WTC11 (cell line): ENCODE data around the gene THSD7B. TPM values are rescaled to one million over a fixed set of nuclear protein-coding genes. Genes with fewer than 3 reads are reported as not detected.

Source experiments
- ATAC-seq: fragments of 200-7000 bp; cut with Tn5 transposase; 2 replicates; pipeline ENCODE4 v1.10.0; 2021; ENCODE audit warnings: mild to moderate bottlenecking, moderate library complexity
- CTCF ChIA-PET: fragments of 300-600 bp; sonication (Branson Sonifier 250); formaldehyde crosslinking; loops from one replicate; lab custom pipeline; 2021; ENCODE audit warnings: antibody characterized with exemption; lab: Charles Lee
- POLR2A ChIA-PET: fragments of 350-600 bp; sonication (Branson Sonifier 250); formaldehyde crosslinking; loops from one replicate; lab custom pipeline; 2021; ENCODE audit warnings: antibody characterized with exemption; lab: Charles Lee
- DNase-seq: peaks from one replicate; pipeline ENCODE4 v3.0.0; 2021; ENCODE audit warnings: low spot score
- H3K27ac Mint-ChIP-seq: 2 replicates; pipeline ENCODE4 v1.8.0; 2021; ENCODE audit warnings: mixed read lengths
- H3K27me3 Mint-ChIP-seq: 2 replicates; pipeline ENCODE4 v1.8.0; 2021; ENCODE audit warnings: low read depth, mild to moderate bottlenecking, moderate library complexity, mixed read lengths
- H3K36me3 Mint-ChIP-seq: 2 replicates; pipeline ENCODE4 v1.8.0; 2021; ENCODE audit warnings: mixed read lengths
- H3K4me1 Mint-ChIP-seq: 2 replicates; pipeline ENCODE4 v1.8.0; 2022; ENCODE audit warnings: mixed read lengths
- H3K4me3 Mint-ChIP-seq: 2 replicates; pipeline ENCODE4 v1.8.0; 2021; ENCODE audit warnings: mild to moderate bottlenecking, moderate library complexity, mixed read lengths
- H3K9me3 Mint-ChIP-seq: 2 replicates; pipeline ENCODE4 v1.8.0; 2021; ENCODE audit warnings: mixed read lengths
- CBFB ChIP-seq: sonication (generic); formaldehyde crosslinking; IDR thresholded peaks from 2 replicates; pipeline ENCODE4 v1.8.1; 2022; ENCODE audit warnings: mild to moderate bottlenecking, low read depth, missing genetic modification reagents
- CREB1 ChIP-seq: sonication (generic); formaldehyde crosslinking; IDR thresholded peaks from 2 replicates; pipeline ENCODE4 v1.8.0; 2023; ENCODE audit warnings: mild to moderate bottlenecking, missing genetic modification reagents
- ESRRA ChIP-seq: sonication (generic); formaldehyde crosslinking; IDR thresholded peaks from 2 replicates; pipeline ENCODE4 v1.8.1; 2022; ENCODE audit warnings: mild to moderate bottlenecking, missing genetic modification reagents, borderline replicate concordance
- ETV6 ChIP-seq: sonication (generic); formaldehyde crosslinking; IDR thresholded peaks from 2 replicates; pipeline ENCODE4 v1.8.1; 2022; ENCODE audit warnings: mild to moderate bottlenecking, missing genetic modification reagents
- GABPB1 ChIP-seq: sonication (generic); formaldehyde crosslinking; IDR thresholded peaks from 2 replicates; pipeline ENCODE4 v1.8.1; 2023; ENCODE audit warnings: mild to moderate bottlenecking, missing genetic modification reagents
- JAZF1 ChIP-seq: fragments of 250-450 bp; sonication (Bioruptor Pico); IDR thresholded peaks from 2 replicates; pipeline ENCODE4 v1.9.0; 2021; ENCODE audit warnings: moderate library complexity, mild to moderate bottlenecking, inconsistent platforms
- JUN ChIP-seq: sonication (generic); formaldehyde crosslinking; IDR thresholded peaks from 2 replicates; pipeline ENCODE4 v1.8.0; 2023; ENCODE audit warnings: mild to moderate bottlenecking, missing genetic modification reagents
- MYBL2 ChIP-seq: sonication (generic); formaldehyde crosslinking; IDR thresholded peaks from 2 replicates; pipeline ENCODE4 v1.8.1; 2023; ENCODE audit warnings: mild to moderate bottlenecking, moderate library complexity, missing genetic modification reagents
- NFATC4 ChIP-seq: fragments of 250-450 bp; sonication (Bioruptor Pico); IDR thresholded peaks from 2 replicates; pipeline ENCODE4 v1.9.0; 2021; ENCODE audit warnings: mild to moderate bottlenecking
- NFE2L1 ChIP-seq: sonication (generic); formaldehyde crosslinking; IDR thresholded peaks from 2 replicates; pipeline ENCODE4 v1.8.1; 2023; ENCODE audit warnings: missing genetic modification reagents
- NFYB ChIP-seq: sonication (generic); formaldehyde crosslinking; conservative IDR thresholded peaks from 2 replicates; pipeline ENCODE4 v1.8.0; 2022; ENCODE audit warnings: low read depth, missing genetic modification reagents
- TEAD4 ChIP-seq: sonication (generic); formaldehyde crosslinking; IDR thresholded peaks from 2 replicates; pipeline ENCODE4 v1.8.0; 2022; ENCODE audit warnings: mild to moderate bottlenecking, missing genetic modification reagents
- ZNF219 ChIP-seq: sonication (generic); formaldehyde crosslinking; IDR thresholded peaks from 2 replicates; pipeline ENCODE4 v1.8.0; 2023; ENCODE audit warnings: missing genetic modification reagents, mild to moderate bottlenecking, borderline replicate concordance
- ZNF263 ChIP-seq: sonication (generic); formaldehyde crosslinking; IDR thresholded peaks from 2 replicates; pipeline ENCODE4 v1.8.1; 2022; ENCODE audit warnings: low read depth, mild to moderate bottlenecking, moderate library complexity, missing genetic modification reagents
- ZNF317 ChIP-seq: sonication (generic); formaldehyde crosslinking; IDR thresholded peaks from 2 replicates; pipeline ENCODE4 v1.8.1; 2023; ENCODE audit warnings: low read depth, mild to moderate bottlenecking, moderate library complexity, missing genetic modification reagents, borderline replicate concordance
- ZNF416 ChIP-seq: fragments of 250-450 bp; sonication (Bioruptor Pico); IDR thresholded peaks from 2 replicates; pipeline ENCODE4 v1.9.0; 2021; ENCODE audit warnings: mild to moderate bottlenecking, inconsistent platforms
- ZNF423 ChIP-seq: fragments of 250-450 bp; sonication (Bioruptor Pico); IDR thresholded peaks from 2 replicates; pipeline ENCODE4 v2.1.2; 2022; ENCODE audit warnings: mild to moderate bottlenecking, moderate library complexity
- total RNA-seq: library from RNA; stranded (reverse); gene quantifications from 3 replicates; pipeline ENCODE4 v1.2.3, GENCODE V29; 2021
- TF ChIP-seq, protein P1 (sequence below): sonication (generic); formaldehyde crosslinking; IDR thresholded peaks from 2 replicates; pipeline ENCODE4 v1.8.0; 2022; ENCODE audit warnings: mild to moderate bottlenecking, missing genetic modification reagents
- TF ChIP-seq, protein P2 (sequence below): sonication (generic); formaldehyde crosslinking; IDR thresholded peaks from 2 replicates; pipeline ENCODE4 v1.8.0; 2022; ENCODE audit warnings: mild to moderate bottlenecking, missing genetic modification reagents
- TF ChIP-seq, protein P3 (sequence below): fragments of 250-450 bp; sonication (Bioruptor Pico); IDR thresholded peaks from 2 replicates; pipeline ENCODE4 v2.1.2; 2022; ENCODE audit warnings: mild to moderate bottlenecking, moderate library complexity
- TF ChIP-seq, protein P4 (sequence below): sonication (generic); formaldehyde crosslinking; IDR thresholded peaks from 2 replicates; pipeline ENCODE4 v1.8.1; 2022; ENCODE audit warnings: mild to moderate bottlenecking, moderate library complexity, missing genetic modification reagents
- TF ChIP-seq, protein P5 (sequence below): fragments of 250-450 bp; sonication (Bioruptor Pico); conservative IDR thresholded peaks from 2 replicates; pipeline ENCODE4 v1.9.0; 2021; ENCODE audit warnings: mild to moderate bottlenecking
- TF ChIP-seq, protein P6 (sequence below): fragments of 200-600 bp; IDR thresholded peaks from 2 replicates; pipeline ENCODE4 v1.8.0; 2022; ENCODE audit warnings: antibody characterized with exemption

Gene THSD7B
- total RNA-seq, 1 experiment from 2014 or later = 2.9 TPM

DNA sequence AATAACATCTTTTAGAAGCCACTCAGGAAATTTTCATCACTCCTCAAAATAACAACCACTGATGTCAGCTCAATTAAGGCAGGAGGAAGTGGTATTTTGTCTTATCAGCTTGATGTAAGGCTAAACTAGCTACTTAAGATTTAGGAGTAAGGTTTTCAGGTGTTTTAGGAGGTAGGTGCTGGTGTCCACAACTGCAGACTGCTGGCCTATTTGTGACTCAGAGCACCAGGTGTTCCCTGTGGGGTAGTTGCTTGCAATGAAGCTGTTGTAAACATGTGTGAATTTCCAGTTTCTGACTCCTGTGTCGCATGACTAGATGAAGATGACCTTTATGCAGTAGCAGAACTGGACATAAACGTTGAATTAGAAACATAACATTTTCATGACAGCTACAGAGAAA, 164.2 kb downstream of the THSD7B start:
- Mint-ChIP-seq H3K4me3 (no peak overlapping the region), H3K9me3 (peaks cover 16% of the 10 kb centered on the region), H3K36me3 (peaks cover 11% of the 10 kb centered on the region), H3K27ac (no peak overlapping the region), H3K27me3 (no peaks in the 10 kb centered on the region), H3K4me1 (peaks cover 35% of the 10 kb centered on the region)
- ATAC-seq (no peak), DNase-seq (no peak)
- POLR2A ChIA-PET = no interaction called here
- CTCF ChIA-PET = no interaction called here
- TF ChIP-seq, protein P1, sequence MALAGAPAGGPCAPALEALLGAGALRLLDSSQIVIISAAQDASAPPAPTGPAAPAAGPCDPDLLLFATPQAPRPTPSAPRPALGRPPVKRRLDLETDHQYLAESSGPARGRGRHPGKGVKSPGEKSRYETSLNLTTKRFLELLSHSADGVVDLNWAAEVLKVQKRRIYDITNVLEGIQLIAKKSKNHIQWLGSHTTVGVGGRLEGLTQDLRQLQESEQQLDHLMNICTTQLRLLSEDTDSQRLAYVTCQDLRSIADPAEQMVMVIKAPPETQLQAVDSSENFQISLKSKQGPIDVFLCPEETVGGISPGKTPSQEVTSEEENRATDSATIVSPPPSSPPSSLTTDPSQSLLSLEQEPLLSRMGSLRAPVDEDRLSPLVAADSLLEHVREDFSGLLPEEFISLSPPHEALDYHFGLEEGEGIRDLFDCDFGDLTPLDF = no peak
- TF ChIP-seq ESRRA (CRISPR knock-in tag) = no peak
- TF ChIP-seq, protein P2, sequence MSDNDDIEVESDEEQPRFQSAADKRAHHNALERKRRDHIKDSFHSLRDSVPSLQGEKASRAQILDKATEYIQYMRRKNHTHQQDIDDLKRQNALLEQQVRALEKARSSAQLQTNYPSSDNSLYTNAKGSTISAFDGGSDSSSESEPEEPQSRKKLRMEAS (CRISPR knock-in tag) = no peak
- TF ChIP-seq JAZF1 = no peak
- no peak for TF ChIP-seq NFATC4 (CRISPR knock-in tag)
- TF ChIP-seq, protein P3, sequence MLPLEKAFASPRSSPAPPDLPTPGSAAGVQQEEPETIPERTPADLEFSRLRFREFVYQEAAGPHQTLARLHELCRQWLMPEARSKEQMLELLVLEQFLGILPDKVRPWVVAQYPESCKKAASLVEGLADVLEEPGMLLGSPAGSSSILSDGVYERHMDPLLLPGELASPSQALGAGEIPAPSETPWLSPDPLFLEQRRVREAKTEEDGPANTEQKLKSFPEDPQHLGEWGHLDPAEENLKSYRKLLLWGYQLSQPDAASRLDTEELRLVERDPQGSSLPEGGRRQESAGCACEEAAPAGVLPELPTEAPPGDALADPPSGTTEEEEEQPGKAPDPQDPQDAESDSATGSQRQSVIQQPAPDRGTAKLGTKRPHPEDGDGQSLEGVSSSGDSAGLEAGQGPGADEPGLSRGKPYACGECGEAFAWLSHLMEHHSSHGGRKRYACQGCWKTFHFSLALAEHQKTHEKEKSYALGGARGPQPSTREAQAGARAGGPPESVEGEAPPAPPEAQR (CRISPR knock-in tag) = no peak
- no peak for TF ChIP-seq NFYB (CRISPR knock-in tag)
- no peak for TF ChIP-seq TEAD4 (CRISPR knock-in tag)
- TF ChIP-seq, protein P4, sequence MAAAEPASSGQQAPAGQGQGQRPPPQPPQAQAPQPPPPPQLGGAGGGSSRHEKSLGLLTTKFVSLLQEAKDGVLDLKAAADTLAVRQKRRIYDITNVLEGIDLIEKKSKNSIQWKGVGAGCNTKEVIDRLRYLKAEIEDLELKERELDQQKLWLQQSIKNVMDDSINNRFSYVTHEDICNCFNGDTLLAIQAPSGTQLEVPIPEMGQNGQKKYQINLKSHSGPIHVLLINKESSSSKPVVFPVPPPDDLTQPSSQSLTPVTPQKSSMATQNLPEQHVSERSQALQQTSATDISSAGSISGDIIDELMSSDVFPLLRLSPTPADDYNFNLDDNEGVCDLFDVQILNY (CRISPR knock-in tag) = no peak
- TF ChIP-seq GABPB1 (CRISPR knock-in tag) = no peak
- no peak for TF ChIP-seq ZNF263 (CRISPR knock-in tag)
- TF ChIP-seq CBFB (CRISPR knock-in tag) = no peak
- no peak for TF ChIP-seq ZNF416
- TF ChIP-seq MYBL2 (CRISPR knock-in tag) = no peak
- TF ChIP-seq CREB1 (CRISPR knock-in tag) = no peak
- TF ChIP-seq, protein P5, sequence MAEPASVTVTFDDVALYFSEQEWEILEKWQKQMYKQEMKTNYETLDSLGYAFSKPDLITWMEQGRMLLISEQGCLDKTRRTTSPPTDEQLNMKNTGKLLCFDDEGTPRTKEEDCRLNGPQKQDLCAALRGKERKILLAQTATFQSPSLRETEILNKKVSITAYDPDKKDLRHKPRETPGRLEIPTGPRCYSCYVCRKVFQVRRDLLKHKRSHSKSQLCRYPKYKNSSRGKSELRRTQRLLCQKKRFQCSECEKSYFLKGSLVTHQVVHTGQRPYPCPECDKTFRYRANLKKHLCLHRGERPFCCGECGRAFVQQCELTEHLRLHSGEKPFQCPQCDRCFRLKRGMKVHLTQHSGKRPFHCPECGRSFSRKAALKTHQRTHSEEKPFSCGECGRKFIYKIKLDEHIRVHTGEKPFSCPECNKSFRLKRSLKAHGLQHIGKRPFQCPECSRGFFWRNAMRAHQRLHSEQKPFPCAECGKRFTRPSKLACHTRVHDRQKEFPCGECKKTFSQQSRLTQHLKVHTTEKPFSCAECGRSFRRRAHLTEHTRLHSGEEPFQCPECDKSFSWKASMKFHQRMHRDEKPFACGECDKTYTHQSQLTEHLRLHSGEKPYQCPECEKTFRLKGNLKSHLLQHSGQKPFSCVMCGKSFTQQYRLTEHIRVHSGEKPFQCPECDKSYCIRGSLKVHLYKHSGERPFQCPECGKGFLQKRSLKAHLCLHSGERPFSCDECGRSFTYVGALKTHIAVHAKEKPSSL = no peak
- TF ChIP-seq ZNF219 (CRISPR knock-in tag) = no peak
- no peak for TF ChIP-seq JUN (CRISPR knock-in tag)
- TF ChIP-seq ZNF317 (CRISPR knock-in tag) = no peak
- no peak for TF ChIP-seq ETV6 (CRISPR knock-in tag)

DNA sequence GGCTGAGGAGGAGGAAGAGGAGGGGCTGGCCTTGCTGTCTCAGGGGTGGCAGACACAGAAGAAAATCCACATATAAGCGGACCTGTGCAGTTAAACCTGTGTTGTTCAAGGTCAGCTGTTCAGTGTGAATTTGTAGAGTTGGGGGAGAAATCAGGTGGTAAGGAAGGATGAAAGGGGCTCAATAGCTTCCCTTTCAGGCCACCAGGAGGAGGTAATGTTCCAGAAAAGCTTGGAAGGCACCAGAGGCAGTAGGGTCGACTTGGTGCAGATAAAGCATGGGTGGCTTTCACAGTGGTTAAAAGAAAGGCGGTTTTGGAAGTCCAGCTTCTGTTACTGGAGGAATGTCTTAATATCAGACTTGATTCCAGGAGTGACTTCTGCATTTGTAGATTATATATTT, 167.4 kb downstream of the THSD7B start:
- ChIA-PET CTCF (interaction anchor here (0.7 to 2.2 kb wide), 9 partner anchors 90 to 906 kb away, joined by 3 to 7 read pairs (median 3); no protein-coding TSS in a partner anchor), POLR2A (interaction anchor here (0.5 kb wide), 1 partner anchor 906 kb away, joined by 3 read pairs; no protein-coding TSS in a partner anchor)
- Mint-ChIP-seq H3K4me1 (peaks cover 15% of the 10 kb centered on the region), H3K36me3 (no peaks in the 10 kb centered on the region), H3K4me3 (no peak overlapping the region), H3K27me3 (no peaks in the 10 kb centered on the region), H3K9me3 (peaks cover 10% of the 10 kb centered on the region), H3K27ac (no peak overlapping the region)
- TF ChIP-seq NFE2L1 = no peak
- no peak for TF ChIP-seq ZNF423 (CRISPR knock-in tag)
- TF ChIP-seq, protein P6, sequence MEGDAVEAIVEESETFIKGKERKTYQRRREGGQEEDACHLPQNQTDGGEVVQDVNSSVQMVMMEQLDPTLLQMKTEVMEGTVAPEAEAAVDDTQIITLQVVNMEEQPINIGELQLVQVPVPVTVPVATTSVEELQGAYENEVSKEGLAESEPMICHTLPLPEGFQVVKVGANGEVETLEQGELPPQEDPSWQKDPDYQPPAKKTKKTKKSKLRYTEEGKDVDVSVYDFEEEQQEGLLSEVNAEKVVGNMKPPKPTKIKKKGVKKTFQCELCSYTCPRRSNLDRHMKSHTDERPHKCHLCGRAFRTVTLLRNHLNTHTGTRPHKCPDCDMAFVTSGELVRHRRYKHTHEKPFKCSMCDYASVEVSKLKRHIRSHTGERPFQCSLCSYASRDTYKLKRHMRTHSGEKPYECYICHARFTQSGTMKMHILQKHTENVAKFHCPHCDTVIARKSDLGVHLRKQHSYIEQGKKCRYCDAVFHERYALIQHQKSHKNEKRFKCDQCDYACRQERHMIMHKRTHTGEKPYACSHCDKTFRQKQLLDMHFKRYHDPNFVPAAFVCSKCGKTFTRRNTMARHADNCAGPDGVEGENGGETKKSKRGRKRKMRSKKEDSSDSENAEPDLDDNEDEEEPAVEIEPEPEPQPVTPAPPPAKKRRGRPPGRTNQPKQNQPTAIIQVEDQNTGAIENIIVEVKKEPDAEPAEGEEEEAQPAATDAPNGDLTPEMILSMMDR = peak; percentile 57
- ATAC-seq (peak; percentile 99), DNase-seq (peak; percentile 49)
